Myocyte (in vitro differentiated cells): ENCODE results near the gene FRZB. TPM values are rescaled to one million over a fixed set of nuclear protein-coding genes. Genes with fewer than 3 reads are reported as not detected.

Experiments
- DNase-seq: peaks from one replicate; pipeline ENCODE4 v3.0.0-alpha.2; 2012; ENCODE audit warnings: low read depth
- total RNA-seq: library from RNA; depleted of rRNA; stranded (reverse); fragments of >200 nt; gene quantifications from 2 replicates; pipeline ENCODE4 v1.2.3, GENCODE V29; 2014

FRZB gene
- total RNA-seq, 1 donor from 2014 or later = 1.7 TPM

DNA sequence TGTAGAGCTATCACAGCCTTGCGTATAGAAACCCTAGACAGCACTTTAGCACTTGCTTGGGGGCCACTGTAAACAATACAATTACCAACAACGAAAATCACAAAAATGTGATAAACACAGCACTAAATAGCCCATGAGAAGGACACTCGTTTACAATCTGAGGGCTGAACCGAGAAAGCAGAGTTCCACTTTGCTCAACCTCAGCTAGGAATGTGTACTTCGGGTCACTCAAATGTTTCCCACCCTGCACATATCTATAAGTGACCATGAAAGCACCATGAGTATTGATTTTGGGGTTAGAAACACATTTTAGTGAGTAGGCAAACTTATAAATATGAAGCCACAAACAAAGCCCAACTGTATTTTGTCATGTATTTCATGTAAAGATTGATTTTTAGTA is 62.3 kb downstream of the FRZB start:
- no peak for DNase-seq

DNA sequence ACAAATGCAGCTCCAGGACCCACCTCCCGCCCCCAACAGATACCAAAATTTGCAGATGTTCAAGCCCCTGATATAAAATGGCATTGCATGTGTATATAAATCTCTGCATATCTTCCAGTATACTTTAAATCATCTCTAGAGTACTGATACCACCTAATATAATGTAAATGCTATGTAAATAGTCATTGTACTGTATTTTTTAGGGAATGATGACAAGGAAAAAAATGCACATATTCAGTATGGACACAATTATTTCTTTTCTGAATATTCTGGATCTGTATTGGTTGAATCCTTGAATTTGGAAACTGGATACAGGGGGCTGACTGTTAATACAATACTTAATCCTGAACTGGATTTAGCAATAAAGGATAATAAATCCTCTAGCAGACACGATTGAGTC is 67.7 kb downstream of the FRZB start:
- no peak for DNase-seq

DNA sequence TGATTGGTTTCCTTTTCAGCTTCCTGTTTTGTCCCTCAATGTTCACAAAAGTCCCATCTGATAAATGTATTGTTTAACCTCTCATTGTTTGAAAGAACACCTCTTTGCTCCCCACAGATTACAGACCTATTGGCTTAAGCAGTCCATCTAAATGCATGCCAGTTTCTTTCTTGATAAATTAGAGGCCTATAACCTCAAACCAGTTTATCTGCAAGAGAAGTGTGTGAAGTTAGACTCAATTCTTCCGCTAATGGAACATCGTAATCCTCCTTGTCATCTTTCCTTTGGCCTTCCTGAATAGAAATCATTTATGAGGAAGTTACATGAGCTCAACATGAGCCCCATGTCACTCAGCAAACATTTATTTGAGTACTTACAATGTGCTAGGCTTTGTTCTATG is 74.0 kb downstream of the FRZB start:
- DNase-seq = no peak

DNA sequence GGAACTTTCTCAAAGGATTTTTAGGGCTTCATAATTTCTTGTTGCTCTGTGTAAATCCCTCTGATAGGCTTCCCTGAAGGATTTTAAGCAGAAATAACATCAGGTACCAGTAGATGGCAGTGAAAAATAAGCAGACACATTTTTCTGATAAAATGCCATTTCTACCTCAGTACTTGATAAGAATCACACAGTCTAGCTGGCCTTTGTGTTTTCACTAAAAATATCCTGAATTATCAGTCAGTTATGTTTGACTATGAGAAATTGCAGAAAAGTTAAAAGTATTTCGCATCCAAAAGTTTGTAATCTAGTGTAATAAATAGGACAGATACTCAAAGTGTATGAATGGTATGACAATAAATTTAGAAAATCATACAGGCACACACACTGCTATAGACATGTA is 81.7 kb downstream of the FRZB start:
- peak; percentile 53 for DNase-seq

DNA sequence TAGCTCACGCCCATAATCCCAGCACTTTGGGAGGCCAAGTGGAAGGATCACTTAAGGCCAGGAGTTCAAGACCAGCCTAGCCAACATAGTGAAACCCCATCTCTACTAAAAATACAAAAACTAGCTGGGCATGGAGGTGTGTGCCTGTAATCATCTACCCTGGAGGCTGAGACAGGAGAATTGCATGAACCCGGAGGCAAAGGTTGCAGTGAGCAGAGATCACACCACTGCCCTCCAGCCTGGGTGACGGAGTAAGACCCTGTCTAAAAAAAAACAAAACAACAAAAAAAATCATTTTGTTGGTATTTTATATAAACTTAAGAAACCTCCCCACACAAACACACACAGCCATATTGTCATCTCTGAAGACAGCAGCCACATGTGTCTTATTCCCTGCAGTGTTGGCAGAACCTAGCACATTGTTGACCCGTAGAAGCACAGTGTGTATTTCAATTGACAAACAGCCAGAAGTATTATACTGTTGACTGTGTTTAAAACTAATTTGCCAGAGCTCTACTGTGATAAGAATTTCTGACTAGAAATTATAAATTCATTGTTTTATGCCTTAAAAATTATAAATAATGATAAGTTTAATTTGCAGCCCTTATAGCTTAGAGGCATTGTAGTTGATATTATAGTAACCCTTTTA is 82.3 kb downstream of the FRZB start:
- DNase-seq = no peak

Other genes with a start within 250 kb of the FRZB start
- 49.1 and 57.7 TPM in 2 replicates for gene DNAJC10, start 150.4 kb downstream of the FRZB start, total RNA-seq
- 120 and 133 TPM in 2 replicates for gene NCKAP1, start 171.8 kb upstream of the FRZB start, total RNA-seq
- gene DUSP19, start 212.1 kb upstream of the FRZB start, total RNA-seq = 5.3 and 5.9 TPM in 2 replicates